ENCODE measurements around the gene PRKCA.

The PRKCA gene

DNA sequence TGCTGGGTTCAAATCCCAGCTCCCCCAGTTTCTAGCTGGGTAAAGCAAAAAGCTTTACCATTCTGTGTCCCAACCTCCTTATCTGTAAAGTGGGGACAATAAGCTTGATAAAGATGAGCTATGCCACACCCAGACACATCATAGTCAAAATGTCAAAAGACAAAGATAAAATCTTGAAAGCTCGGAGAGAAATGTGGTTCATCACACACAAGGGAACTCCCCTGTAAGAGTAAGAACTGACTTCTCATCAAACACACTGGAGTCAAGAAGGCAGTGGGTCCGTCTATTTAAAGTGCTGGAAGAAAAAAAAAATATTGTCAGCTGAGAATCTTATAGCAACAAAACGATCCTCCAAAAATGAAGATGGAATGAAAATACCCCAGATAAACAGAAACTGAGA, 557.8 kb downstream of the PRKCA start:
- ChIA-PET POLR2A (no interaction called here), CTCF (no interaction called here)
- no peak for DNase-seq (ENCODE audit: low read depth, low spot score)
- TF ChIP-seq CTCF (IDR thresholded peaks at IDR 0.05; ENCODE audit: insufficient read depth, low read length, missing control alignments) = no peak
- H3K4me3 ChIP-seq (ENCODE audit: low read depth, low read length) = no peak overlapping the region
